Stimulated activated CD4-positive, alpha-beta T cell treated with anti-CD3 and anti-CD28 coated beads, Interleukin-1b, Interleukin-23, amount 100 ng/mL, for 24 hours (primary cell): ENCODE measurements around the gene GNG4.
"Not testable (repeated sequence)": the region's sequence is repeated elsewhere in the genome, so short reads cannot be mapped to it uniquely, and the experiment has no call there.

ENCODE experiments used
- DNase-seq, 4 experiments: peaks; one replicate each; pipeline ENCODE4 v3.0.0-alpha.2; 2020; ENCODE audit warnings: low read depth in 4 of 4, low spot score in 1 of 4

Gene GNG4

GRCh38 chr1:235586992-235587391 is 62.6 kb downstream of the GNG4 start:
- DNase-seq, result no peak

DNA sequence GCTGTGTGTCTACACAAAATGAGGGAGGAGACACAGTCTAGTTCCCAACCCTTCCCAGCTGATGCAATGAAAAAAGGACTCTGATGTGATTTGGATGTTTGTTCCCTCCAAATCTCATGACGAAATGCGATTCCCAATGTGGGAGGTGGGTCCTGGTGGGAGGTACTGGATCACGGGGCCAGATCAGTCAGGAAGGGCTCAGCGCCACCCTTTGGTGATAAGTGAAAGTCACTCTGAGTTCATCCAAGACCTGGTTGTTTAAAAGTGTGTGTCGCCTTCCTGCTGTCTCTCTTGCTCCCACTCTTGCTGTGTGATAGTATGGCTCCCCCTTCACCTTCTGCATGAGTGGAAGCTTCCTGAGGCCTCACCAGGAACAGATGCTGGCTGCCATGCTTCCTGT is 63.2 kb downstream of the GNG4 start:
- DNase-seq, result no peak

DNA sequence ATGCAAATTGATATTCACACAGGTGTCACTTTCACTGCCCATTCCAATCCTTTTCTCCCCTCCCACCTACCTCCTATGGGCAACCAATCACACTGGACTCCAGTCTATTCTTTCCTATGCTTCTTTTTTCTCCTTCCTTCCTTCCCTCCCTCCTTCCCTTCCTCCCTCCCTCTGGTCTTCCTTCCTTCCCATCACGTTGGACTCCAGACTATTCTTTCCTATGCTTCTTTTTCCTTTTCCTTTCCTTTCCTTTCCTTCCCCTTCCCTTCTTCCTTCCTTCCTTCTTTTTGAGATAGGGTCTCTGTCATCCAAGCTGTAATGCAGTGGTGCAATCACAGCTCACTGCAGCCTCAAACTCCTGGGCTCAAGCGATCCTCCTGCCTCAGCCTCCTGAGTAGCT is 64.6 kb downstream of the GNG4 start:
- no peak for DNase-seq

DNA sequence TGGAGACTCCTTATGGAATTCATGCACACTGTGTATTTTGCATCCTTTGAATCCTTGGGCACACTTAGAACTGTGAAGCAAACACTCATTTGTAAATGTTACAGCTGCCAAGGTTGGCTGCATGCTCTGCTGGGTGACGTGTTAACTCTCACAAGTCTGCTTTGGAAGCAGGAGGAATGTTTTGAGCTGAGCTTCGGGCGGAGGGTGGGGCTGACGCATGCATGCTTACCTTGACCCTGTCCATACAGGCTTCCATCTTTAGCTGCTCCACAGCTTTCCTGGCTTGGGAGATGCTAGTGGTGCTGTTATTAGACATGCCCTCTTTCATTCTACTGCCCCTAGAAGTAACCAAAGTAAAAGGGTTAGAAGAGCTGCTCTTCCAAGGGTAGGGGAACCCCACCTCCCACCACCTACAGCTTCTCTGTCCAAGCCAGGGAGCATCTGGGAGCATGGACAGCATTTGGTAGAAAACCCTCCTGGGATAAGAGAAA is 66.0 kb downstream of the GNG4 start:
- no peak for DNase-seq

- DNase-seq, result no peak
Measured at GRCh38 chr1:235582130-235582529, 67.5 kb downstream of the GNG4 start.

DNA sequence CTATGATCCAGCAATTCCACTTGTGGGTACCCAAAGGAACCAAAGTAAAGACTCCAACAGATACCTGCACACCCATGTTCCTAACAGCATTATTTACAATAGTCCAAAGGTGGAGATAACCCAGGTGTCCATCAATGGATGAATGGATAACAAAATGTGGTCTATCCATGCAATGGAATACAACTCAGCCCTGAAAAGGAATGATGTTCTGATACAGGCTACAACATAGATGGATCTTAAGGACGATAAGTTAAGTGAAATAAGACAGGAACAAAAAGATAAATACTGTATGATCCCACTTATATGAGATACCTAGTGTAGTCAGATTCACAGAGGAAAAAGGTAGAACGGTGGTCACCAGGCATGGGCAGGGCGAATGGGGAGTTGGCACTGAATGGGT is 69.7 kb downstream of the GNG4 start:
- DNase-seq, result no peak

GRCh38 chr1:235575597-235575996 is 74.0 kb downstream of the GNG4 start:
- DNase-seq, result no peak

- DNase-seq, result no peak
Measured at GRCh38 chr1:235573880-235574279, 75.7 kb downstream of the GNG4 start.

- not testable (repeated sequence) for DNase-seq
Measured at GRCh38 chr1:235572971-235573370, 76.6 kb downstream of the GNG4 start.

GRCh38 chr1:235571482-235571881 is 78.1 kb downstream of the GNG4 start:
- DNase-seq, result no peak

DNA sequence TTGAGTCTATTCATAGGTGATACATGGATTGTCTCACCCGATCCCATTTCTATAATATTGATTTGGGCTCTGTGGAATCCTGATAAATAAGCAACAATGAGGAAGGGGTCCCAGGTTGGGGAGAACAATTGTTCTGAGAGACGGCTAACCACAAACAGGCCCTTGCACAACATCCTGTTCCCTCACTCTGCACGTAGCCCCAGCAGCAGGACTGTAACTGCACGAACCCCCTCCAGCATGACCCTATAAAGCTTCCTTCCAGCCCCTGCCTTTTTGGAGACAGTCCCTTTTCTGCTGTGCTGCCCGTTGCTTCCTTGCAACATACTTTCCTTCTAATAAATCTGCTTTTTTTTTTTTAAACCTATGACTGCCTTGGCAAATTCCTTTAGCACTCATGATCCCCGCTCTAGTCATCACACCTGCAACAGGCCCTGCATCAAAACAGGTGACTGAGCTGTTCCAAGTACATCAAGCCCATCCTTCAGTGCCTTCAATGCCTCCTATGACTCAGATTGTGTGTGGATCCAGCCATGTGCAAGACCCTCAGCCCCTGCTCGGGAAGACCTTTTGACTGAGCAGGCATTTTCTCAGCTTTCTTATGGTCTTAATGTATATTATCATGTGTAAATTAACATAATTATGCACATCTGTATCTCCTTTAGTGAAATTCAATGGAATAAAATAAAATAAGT is 81.6 kb downstream of the GNG4 start:
- DNase-seq, result no peak

- no peak for DNase-seq
Measured at GRCh38 chr1:235566084-235566483, 83.5 kb downstream of the GNG4 start.

DNA sequence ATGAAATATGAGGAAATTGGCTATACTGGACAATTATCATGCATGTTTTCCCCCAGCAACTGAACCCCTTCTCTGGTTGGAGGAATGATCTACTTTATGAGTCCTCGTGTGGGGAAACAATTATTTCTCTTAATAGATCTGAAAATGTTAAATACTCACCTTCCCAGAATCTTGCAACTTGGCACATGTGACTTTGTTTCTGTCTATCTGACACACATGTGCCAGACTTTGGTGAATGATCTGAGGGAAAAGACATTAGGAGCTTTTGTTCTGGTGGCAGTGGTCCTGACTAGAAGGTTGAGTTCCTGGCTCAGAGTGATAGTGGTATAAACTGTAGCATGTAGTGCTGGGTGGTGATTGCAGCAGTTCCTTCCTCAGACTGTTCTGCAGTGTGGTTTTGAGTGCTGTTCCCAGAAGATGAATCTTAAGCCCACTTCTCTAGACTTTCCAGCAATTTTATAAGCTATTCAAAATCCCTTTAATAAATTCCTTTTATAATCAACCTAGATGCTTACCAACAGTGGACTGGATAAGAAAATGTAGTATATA is 86.0 kb downstream of the GNG4 start:
- DNase-seq, result no peak

DNA sequence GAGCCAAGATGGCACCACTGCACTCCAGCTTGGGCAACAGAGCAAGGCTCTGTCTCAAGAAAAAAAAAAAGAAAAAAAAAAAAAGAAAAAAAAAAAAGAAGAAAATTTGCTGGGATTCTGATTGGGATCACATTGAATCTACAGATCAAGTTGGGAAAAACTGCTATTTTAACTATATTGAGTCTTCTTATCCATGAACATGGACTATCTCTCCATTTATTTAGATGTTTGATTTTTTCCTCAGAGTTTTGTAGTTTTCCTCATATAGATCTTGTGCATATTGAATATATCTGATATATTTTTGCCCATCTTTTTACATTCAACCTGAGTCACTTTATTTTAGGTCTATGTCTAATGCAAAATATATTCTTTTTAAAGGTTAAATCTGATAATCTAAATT is 87.0 kb downstream of the GNG4 start:
- DNase-seq, result no peak

DNA sequence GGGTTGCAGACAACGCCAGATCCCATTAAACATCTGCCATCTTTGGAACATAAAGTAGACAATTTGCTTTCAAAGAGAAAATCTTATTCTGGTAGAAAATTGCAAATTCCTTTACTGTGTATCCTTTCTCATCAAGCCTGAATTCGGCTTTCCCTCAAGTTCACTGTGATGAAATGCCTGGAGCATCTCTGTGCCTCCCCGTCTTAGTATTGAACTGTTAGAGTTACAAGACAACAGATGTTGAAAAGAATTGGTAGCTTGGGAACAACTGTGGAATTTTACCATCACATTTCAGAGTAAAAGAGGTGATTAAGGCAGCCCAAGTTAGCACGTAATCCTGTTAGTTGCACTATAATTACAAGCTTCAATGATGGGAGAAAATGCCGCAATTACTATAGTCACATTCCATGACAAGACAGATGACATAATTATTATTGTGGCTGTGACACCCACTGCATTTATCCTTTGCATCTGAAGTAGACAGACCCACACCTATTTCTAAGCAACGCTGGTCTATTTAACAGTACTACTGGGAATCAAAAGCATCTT is 90.9 kb downstream of the GNG4 start:
- no peak for DNase-seq

GRCh38 chr1:235557495-235557894 is 92.1 kb downstream of the GNG4 start:
- DNase-seq, result peak in 1 of 4 experiments; percentile 0

DNA sequence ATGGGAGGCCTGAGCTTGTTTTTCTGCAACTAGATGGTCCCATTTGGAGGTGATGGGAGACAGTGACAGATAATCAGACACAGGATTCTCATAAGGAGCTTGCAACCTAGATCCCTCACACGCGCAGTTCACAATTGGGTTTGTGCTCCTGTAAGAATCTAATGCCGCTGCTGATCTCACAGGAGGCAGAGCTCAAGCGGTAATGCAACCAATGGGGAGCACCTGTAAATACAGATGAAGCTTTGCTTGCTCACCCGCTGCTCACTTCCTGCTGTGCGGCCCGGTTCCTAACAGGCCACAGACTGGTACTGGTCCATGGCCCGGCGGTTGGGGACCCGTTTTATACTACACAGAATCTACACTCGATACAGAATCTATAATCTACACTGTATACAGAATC is 92.8 kb downstream of the GNG4 start:
- no peak for DNase-seq

- no peak for DNase-seq
Measured at GRCh38 chr1:235553112-235553551, 96.5 kb downstream of the GNG4 start.

DNA sequence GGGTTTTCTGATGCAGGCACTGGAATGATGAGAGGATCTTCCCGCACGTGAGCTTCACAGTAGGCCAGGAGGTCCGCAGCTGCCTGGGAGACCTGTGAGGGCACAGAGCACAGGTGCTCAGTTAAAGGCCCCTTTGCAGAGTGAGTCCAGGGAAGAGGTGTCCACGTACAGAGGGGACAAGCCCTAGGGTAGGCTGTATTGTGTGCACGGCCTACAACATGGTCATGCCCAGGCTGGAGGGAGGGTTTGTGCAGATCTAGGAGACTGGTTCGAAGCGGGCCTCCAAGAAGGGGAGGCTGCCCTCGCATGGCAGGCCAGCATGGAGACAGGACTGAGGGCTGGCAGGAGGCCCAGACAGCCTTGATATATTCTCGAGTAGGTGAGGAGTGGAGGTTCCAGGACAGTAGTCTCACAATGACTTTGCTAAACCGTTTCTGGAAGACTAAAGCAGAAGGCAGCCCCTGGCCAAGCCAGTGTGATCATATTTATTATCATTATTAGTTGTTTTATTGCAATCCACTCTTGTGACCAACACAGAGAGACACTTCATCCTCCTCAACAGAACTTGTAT is 97.4 kb downstream of the GNG4 start:
- DNase-seq, result no peak

DNA sequence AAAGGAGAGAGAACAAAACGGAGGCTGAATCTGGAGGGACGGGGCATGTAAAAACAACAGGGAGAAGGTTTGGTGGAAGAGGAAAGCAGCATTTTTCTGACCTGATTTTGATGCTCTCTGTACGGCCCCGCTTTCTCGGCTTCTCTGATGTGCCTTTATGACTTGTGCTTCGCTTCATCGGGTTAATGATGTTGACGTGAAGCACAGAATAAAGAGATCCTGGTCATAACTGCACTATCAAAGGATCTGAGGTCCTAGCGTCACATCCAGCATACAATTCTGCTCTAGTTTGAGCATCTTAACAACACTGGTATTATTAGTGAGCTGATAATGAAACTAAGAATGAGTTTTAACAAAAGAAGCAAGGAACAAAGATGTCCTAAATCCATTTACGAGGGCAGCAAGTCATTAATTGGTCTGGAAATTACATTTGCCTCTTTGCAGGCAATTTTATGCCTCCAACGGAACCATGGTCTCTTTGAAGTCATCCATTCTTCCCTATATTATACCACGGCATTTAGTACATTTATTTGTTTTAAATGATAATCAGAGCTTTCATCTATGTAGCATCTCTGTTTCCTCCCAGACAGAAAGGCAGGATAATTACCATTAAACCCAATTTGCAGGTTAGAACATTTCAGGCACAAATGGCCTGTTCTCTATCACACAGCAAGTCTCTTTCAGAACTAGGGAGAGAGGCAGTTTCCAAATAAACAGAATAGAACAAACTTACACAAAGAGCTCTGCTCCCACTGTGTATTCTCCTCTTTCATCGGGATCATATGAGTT is 100.0 kb downstream of the GNG4 start:
- no peak for DNase-seq

DNA sequence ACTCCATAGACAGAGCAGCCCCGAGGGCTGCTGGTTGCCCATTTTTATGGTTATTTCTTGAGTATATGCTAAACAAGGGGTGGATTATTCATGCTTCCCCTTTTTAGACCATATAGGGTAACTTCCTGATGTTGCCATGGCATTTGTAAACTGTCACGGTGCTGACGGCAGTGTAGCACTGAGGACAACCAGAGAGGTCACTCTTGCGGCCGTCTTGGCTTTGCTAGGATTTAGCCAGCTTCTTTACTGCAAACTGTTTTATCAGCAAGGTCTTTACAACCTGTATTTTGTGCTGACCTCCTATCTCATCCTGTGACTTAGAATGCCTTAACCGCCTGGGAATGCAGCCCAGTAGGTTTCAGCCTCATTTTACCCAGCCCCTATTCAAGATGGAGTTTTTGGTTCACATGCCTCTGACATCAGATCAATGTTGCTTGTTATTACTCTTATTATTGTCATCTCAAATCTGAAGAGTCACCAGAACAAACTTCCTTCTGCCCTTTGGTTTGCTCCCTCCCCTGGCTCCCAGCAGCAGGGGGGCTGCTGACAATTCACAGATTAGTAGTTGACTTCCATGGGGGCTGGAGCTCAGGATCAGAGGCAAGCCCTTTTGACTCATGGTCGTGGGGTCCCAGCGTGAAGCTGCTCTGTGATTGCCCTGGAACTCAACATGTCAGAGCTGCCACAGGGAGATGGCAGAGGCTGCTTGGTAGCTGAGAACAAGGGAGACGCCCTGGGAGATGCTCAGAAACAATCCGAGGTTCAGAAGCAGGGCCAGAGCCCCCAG is 103.0 kb downstream of the GNG4 start:
- not testable (repeated sequence) for DNase-seq
